ENCODE data around the gene CCR6.

GRCh38 chr6:167157863-167158262 lies 35.0 kb downstream of the CCR6 start, which contains the start of gene GPR31:
- TF ChIP-seq CTCF (IDR thresholded peaks at IDR 0.05 in 8 of 11, conservative IDR thresholded peaks at IDR 0.05 in 3 of 11) = no peak
- no peak for TF ChIP-seq POLR2A (IDR thresholded peaks at IDR 0.05)

Measured in spleen (tissue), 7 donors.